Prostate gland (tissue), 2 donors: ENCODE results near the gene CEBPB. TPM values are rescaled to one million over a fixed set of nuclear protein-coding genes. Genes with fewer than 3 reads are reported as not detected.

ENCODE experiments used
- DNase-seq: peaks from one replicate; pipeline ENCODE4 v3.0.0-alpha.2; 2019; ENCODE audit warnings: low spot score
- H3K27ac ChIP-seq, 2 donors: fragments of 200-600 bp; sonication (generic); 2 replicates each; pipeline ENCODE4 v1.5.1; 2017 to 2019
- H3K27me3 ChIP-seq: fragments of 200-600 bp; sonication (generic); replicated peaks from 2 replicates; pipeline ENCODE4 v1.5.1; 2019; ENCODE audit not compliant: insufficient read depth
- H3K36me3 ChIP-seq, 2 donors: fragments of 200-600 bp; sonication (generic); 1 replicate in 1 of 2; 2 replicates in 1 of 2; pipeline versions ENCODE4 v1.5.1 to v1.8.1; 2017 to 2019
- H3K4me1 ChIP-seq: fragments of 200-600 bp; sonication (generic); replicated peaks from 2 replicates; pipeline ENCODE4 v1.5.1; 2019
- H3K4me3 ChIP-seq, 2 donors: fragments of 200-600 bp; sonication (generic); 2 replicates each; pipeline ENCODE4 v1.5.1; 2017 to 2019
- H3K9me3 ChIP-seq: fragments of 200-600 bp; sonication (generic); 2 replicates; pipeline ENCODE4 v1.5.1; 2017
- POLR2A ChIP-seq: fragments of 450-650 bp; IDR thresholded peaks from one replicate; pipeline ENCODE4 v1.6.1; 2016; ENCODE audit warnings: antibody characterized with exemption, mild to moderate bottlenecking
- POLR2AphosphoS5 ChIP-seq: sonication (generic); formaldehyde crosslinking; IDR thresholded peaks from one replicate; pipeline ENCODE4 v1.6.1; 2017; ENCODE audit warnings: antibody characterized with exemption
- WGBS: methylation state at CpG from one replicate; pipeline ENCODE4 v1.1.5; 2018; 5-methylcytosine and 5-hydroxymethylcytosine counted together
- intact Hi-C: fragments of 100-400 bp; cut with DNase I; formaldehyde crosslinking; loops from one replicate; pipeline ENCODE4 v1.14.2; 2022
- total RNA-seq, 2 donors: library from RNA; depleted of rRNA; stranded (reverse); fragments of >200 nt; gene quantifications; one replicate each; pipeline ENCODE4 v1.1.0, GENCODE V29; 2016
- TF ChIP-seq, protein P1 (sequence below), 4 experiments: fragments of 200-600 bp in 2 of 4; fragments of 450-650 bp in 2 of 4; sonication (generic) in 2 of 4; IDR thresholded peaks; 1 replicate in 3 of 4; 2 replicates in 1 of 4; pipeline ENCODE4 v1.5.1; 2016 to 2019; ENCODE audit warnings: antibody characterized with exemption in 4 of 4, mild to moderate bottlenecking in 2 of 4, moderate library complexity in 2 of 4

Gene CEBPB
- total RNA-seq, 2 donors from 2014 or later, result 72.8 to 77.2 TPM

DNA sequence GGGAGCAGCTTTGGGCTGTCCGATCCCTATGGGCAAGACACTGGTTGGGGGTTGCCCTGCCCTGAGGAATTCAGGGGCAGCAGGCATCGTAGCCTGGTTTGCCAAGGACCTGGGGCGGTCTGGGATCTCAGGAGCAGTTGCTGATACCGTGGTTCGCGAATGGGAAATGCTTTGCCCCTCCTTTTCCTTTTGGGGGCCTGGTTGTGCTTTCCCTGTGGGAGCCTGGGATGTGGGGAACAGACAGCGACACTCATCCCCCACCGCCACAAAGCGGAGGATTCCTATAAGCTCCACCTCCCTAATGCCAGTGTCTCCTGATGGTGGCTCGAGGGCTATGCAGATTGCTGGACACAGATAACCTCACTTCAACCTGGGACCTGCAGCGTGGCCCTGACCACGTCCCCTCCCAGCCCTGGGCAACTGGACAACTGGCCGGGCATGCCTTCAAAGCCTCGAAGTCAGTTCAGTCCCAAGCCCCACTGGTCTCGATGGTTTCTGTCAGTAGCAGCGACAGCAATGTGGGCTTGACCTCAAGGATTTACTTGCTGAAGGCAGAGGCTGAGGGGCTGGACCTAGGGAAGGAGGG, 3.3 kb downstream of the CEBPB start:
- DNase-seq, result no peak
- intact Hi-C loops, result loop anchor here (5.0 kb wide), 4 partner anchors 93 to 548 kb away; no protein-coding TSS in a partner anchor
- H3K4me1 ChIP-seq, result no peaks in the 10 kb centered on the region
- 37% methylated on average over 16 of the region's 16 CpGs for WGBS
- H3K27me3 ChIP-seq, result no peaks in the 10 kb centered on the region
- H3K27ac ChIP-seq, result peak overlapping the region; percentile 99
- H3K4me3 ChIP-seq, result peak overlapping the region; percentile 83 to 92
- H3K9me3 ChIP-seq, result no peaks in the 10 kb centered on the region
- H3K36me3 ChIP-seq, result no peaks in the 10 kb centered on the region
- TF ChIP-seq POLR2A, result no peak
- TF ChIP-seq POLR2AphosphoS5, result no peak
- TF ChIP-seq, protein P1, sequence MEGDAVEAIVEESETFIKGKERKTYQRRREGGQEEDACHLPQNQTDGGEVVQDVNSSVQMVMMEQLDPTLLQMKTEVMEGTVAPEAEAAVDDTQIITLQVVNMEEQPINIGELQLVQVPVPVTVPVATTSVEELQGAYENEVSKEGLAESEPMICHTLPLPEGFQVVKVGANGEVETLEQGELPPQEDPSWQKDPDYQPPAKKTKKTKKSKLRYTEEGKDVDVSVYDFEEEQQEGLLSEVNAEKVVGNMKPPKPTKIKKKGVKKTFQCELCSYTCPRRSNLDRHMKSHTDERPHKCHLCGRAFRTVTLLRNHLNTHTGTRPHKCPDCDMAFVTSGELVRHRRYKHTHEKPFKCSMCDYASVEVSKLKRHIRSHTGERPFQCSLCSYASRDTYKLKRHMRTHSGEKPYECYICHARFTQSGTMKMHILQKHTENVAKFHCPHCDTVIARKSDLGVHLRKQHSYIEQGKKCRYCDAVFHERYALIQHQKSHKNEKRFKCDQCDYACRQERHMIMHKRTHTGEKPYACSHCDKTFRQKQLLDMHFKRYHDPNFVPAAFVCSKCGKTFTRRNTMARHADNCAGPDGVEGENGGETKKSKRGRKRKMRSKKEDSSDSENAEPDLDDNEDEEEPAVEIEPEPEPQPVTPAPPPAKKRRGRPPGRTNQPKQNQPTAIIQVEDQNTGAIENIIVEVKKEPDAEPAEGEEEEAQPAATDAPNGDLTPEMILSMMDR (IDR thresholded peaks at IDR 0.05), result peak in 1 of 4 experiments; percentile 11

DNA sequence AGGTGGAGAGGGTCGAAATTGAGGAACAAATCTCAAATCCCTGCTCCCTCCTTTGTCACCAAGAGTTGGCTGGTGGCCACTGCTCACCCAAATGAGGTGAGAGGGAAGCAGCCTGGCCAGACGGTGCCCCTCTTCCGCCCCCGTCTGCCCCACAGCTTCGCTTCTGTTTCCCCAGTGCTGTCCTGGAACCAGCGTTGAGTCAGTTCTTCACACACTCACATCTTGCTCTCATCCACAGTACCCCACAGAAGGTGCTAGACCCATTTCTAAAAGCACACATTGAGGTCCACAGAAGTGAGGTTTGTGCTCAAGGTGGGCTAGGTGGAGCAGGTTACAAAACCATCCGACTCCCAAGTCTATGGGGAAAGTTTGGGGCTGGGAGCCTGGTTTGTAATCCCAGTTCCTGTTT, 3.8 kb downstream of the CEBPB start:
- intact Hi-C loops, result loop anchor here (5.0 kb wide), 4 partner anchors 93 to 548 kb away; no protein-coding TSS in a partner anchor
- TF ChIP-seq, protein P1 (IDR thresholded peaks at IDR 0.05), result no peak
- TF ChIP-seq POLR2AphosphoS5 (no peak), POLR2A (no peak)
- H3K36me3 ChIP-seq, result no peaks in the 10 kb centered on the region
- no peaks in the 10 kb centered on the region for H3K9me3 ChIP-seq
- peak overlapping the region; percentile 99 for H3K27ac ChIP-seq
- DNase-seq, result no peak
- H3K4me3 ChIP-seq, result peak overlapping the region; percentile 83 to 92
- no peaks in the 10 kb centered on the region for H3K4me1 ChIP-seq
- no peaks in the 10 kb centered on the region for H3K27me3 ChIP-seq
- WGBS, result 58% methylated on average over 7 of the region's 7 CpGs

DNA sequence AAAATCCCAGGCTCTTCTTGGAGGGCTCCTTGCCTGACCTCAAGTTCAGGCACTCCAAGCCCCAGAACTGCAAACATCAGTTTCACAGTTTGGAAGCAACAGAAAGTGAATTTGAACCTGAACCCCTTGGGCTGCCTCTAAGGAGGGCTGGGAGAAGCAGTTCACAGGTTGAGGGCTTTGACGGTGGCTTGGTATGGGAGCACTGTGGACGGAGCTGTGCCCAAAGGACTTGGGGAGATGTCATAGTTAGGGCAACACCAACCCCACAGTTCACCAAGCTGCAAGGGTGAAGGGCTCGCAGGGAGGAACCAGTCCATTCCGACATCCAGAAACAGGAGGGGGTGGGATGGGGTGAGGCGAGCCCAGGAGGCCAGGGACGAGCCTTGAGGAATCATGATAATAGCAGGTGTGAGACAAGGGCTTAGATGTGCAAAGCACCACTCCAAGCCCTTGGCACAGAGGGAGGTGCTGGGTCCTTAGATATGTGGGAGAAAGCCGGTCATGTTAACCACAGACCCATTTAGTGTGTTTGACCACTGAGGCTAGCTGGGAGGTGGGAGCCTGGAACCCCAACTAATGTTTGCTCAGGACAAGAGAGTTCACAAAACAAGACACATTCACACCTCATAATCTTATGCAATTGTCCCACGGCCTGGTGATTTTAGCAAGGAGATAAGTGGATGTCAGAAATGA, 4.3 kb downstream of the CEBPB start:
- Histone ChIP-seq H3K36me3 (no peaks in the 10 kb centered on the region), H3K4me3 (no peak overlapping the region), H3K9me3 (no peaks in the 10 kb centered on the region), H3K27me3 (no peaks in the 10 kb centered on the region), H3K27ac (peak overlapping the region; percentile 99), H3K4me1 (no peaks in the 10 kb centered on the region)
- 73% methylated on average over 8 of the region's 8 CpGs for WGBS
- TF ChIP-seq POLR2AphosphoS5, result no peak
- TF ChIP-seq, protein P1 (IDR thresholded peaks at IDR 0.05), result no peak
- no peak for TF ChIP-seq POLR2A
- DNase-seq, result no peak
- intact Hi-C loops, result loop anchor here (5.0 kb wide), 4 partner anchors 92 to 547 kb away; no protein-coding TSS in a partner anchor

DNA sequence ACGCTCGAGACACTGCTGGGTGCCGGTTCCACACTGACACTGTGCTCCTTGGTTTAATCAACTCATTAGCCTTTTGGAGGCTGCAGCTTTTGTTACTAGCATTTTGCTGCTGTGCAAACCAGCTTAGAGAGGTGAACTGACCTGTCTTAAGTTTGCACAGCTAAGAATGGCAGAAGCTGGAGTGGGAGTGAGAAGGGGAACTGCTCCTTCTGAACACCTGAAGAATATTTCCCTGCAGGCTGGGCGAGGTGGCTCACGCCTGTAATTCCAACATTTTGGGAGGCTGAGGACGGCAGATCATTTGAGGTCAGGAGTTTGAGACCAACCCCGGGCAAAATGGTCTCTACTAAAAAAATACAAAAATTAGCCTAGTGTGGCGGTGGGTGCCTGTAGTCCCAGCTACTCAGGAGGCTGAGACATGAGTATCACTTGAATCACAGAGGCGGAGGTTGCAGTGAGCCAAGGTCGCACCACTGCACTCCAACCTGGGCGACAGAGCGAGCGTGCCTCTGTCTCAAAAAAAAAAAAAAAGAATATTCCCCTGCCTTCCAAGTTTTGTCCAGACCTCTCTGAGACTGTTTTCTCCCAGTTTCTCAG, 5.0 kb downstream of the CEBPB start:
- no peaks in the 10 kb centered on the region for H3K36me3 ChIP-seq
- H3K9me3 ChIP-seq, result no peaks in the 10 kb centered on the region
- peak overlapping the region in 1 of 2 donors; percentile 99 for H3K27ac ChIP-seq
- WGBS, result 79% methylated on average over 13 of the region's 13 CpGs
- no peak for DNase-seq
- no peak overlapping the region for H3K4me3 ChIP-seq
- TF ChIP-seq POLR2A (no peak), POLR2AphosphoS5 (no peak)
- TF ChIP-seq, protein P1 (IDR thresholded peaks at IDR 0.05), result no peak
- no peaks in the 10 kb centered on the region for H3K4me1 ChIP-seq
- no peaks in the 10 kb centered on the region for H3K27me3 ChIP-seq
- intact Hi-C loops, result no loop called here
